Measurements from ENCODE around the gene PRPH.
"Not testable (repeated sequence)": the region's sequence is repeated elsewhere in the genome, so short reads cannot be mapped to it uniquely, and the experiment has no call there.

The PRPH gene

GRCh38 chr12:49295082-49295936 is at the start of gene PRPH:
Gene PRPH (plus strand): TSS chr12:49295147. CDS start chr12:49295201, 54 bp downstream.
- DNase-seq (ENCODE audit: low read depth in 2 of 3, low spot score in 1 of 3) = no peak

- DNase-seq (ENCODE audit: low read depth in 2 of 3, low spot score in 1 of 3) = no peak
Observed at GRCh38 chr12:49251357-49251756, 43.6 kb upstream of the PRPH start.

GRCh38 chr12:49253033-49253623 is 41.8 kb upstream of the PRPH start:
- DNase-seq (ENCODE audit: low read depth in 2 of 3, low spot score in 1 of 3) = no peak

GRCh38 chr12:49255456-49255855 is 39.5 kb upstream of the PRPH start:
- DNase-seq (ENCODE audit: low read depth in 2 of 3, low spot score in 1 of 3) = not testable (repeated sequence)

GRCh38 chr12:49255857-49256637 is 38.9 kb upstream of the PRPH start:
- no peak for DNase-seq (ENCODE audit: low read depth in 2 of 3, low spot score in 1 of 3)

- not testable (repeated sequence) for DNase-seq (ENCODE audit: low read depth in 2 of 3, low spot score in 1 of 3)
Observed at GRCh38 chr12:49257508-49258184, 37.3 kb upstream of the PRPH start.

GRCh38 chr12:49259452-49259851 is 35.5 kb upstream of the PRPH start:
- DNase-seq (ENCODE audit: low read depth in 2 of 3, low spot score in 1 of 3) = no peak

GRCh38 chr12:49260166-49260565 is 34.8 kb upstream of the PRPH start:
- DNase-seq (ENCODE audit: low read depth in 2 of 3, low spot score in 1 of 3) = no peak

- no peak for DNase-seq (ENCODE audit: low read depth in 2 of 3, low spot score in 1 of 3)
Observed at GRCh38 chr12:49260571-49261363, 34.2 kb upstream of the PRPH start.

GRCh38 chr12:49261721-49262120 is 33.2 kb upstream of the PRPH start:
- no peak for DNase-seq (ENCODE audit: low read depth in 2 of 3, low spot score in 1 of 3)

- DNase-seq (ENCODE audit: low read depth in 2 of 3, low spot score in 1 of 3) = no peak
Observed at GRCh38 chr12:49263400-49263763, 31.6 kb upstream of the PRPH start.

- DNase-seq (ENCODE audit: low read depth in 2 of 3, low spot score in 1 of 3) = peak in 2 of 3 donors; percentile 29 to 41
Observed at GRCh38 chr12:49264466-49264872, 30.5 kb upstream of the PRPH start.

GRCh38 chr12:49264873-49265792 is 29.8 kb upstream of the PRPH start, which contains the start of gene TUBA1C:
Gene TUBA1C (plus strand): TSS chr12:49265082. CDS start chr12:49265182, 100 bp downstream.
- DNase-seq (ENCODE audit: low read depth in 2 of 3, low spot score in 1 of 3) = peak; percentile 86 to 91 (median 89)

- DNase-seq (ENCODE audit: low read depth in 2 of 3, low spot score in 1 of 3) = not testable (repeated sequence)
Observed at GRCh38 chr12:49269191-49269590, 25.8 kb upstream of the PRPH start.

- no peak for DNase-seq (ENCODE audit: low read depth in 2 of 3, low spot score in 1 of 3)
Observed at GRCh38 chr12:49272790-49273725, 21.9 kb upstream of the PRPH start.

GRCh38 chr12:49273726-49274395 is 21.1 kb upstream of the PRPH start:
- no peak for DNase-seq (ENCODE audit: low read depth in 2 of 3, low spot score in 1 of 3)

GRCh38 chr12:49274396-49275069 is 20.4 kb upstream of the PRPH start:
- no peak for DNase-seq (ENCODE audit: low read depth in 2 of 3, low spot score in 1 of 3)
